Mesothelial cell of epicardium (in vitro differentiated cells): ENCODE data around the gene COL23A1. TPM values are rescaled to one million over a fixed set of nuclear protein-coding genes. Genes with fewer than 3 reads are reported as not detected.

Experiments
- DNase-seq, 2 experiments: peaks; one replicate each; pipeline ENCODE4 v3.0.0; 2021; ENCODE audit warnings: low spot score in 2 of 2; ENCODE audit not compliant: unreplicated experiment in 2 of 2
- H3K27ac Mint-ChIP-seq: 2 replicates; pipeline ENCODE4 v1.8.0; 2021; ENCODE audit warnings: mixed read lengths
- H3K27me3 Mint-ChIP-seq: 2 replicates; pipeline ENCODE4 v1.8.0; 2021; ENCODE audit warnings: low read depth, mixed read lengths
- H3K36me3 Mint-ChIP-seq: 2 replicates; pipeline ENCODE4 v1.8.0; 2021; ENCODE audit warnings: mixed read lengths
- H3K4me1 Mint-ChIP-seq: 2 replicates; pipeline ENCODE4 v1.8.0; 2021; ENCODE audit warnings: mixed read lengths
- H3K4me3 Mint-ChIP-seq: 2 replicates; pipeline ENCODE4 v1.8.0; 2021; ENCODE audit warnings: mild to moderate bottlenecking, moderate library complexity, mixed read lengths
- H3K9me3 Mint-ChIP-seq: 2 replicates; pipeline ENCODE4 v1.8.0; 2021; ENCODE audit warnings: mixed read lengths
- CTCF ChIP-seq: fragments of 200-600 bp; sonication (generic); IDR thresholded peaks from one replicate; pipeline ENCODE4 v1.5.0; 2021; ENCODE audit warnings: antibody characterized with exemption; ENCODE audit not compliant: unreplicated experiment
- total RNA-seq: library from RNA; stranded (reverse); gene quantifications from 3 replicates; pipeline ENCODE4 v1.2.1, GENCODE V29; 2021

The COL23A1 gene
- total RNA-seq, 1 donor from 2014 or later: 13.6 TPM

- no peaks in the 10 kb centered on the region for H3K36me3 Mint-ChIP-seq
- no peak overlapping the region for H3K4me3 Mint-ChIP-seq
- TF ChIP-seq CTCF: no peak
- H3K4me1 Mint-ChIP-seq: peaks cover 45% of the 10 kb centered on the region
- H3K9me3 Mint-ChIP-seq: no peaks in the 10 kb centered on the region
- H3K27ac Mint-ChIP-seq: no peak overlapping the region
- no peak for DNase-seq
- peaks cover 3% of the 10 kb centered on the region for H3K27me3 Mint-ChIP-seq
Observed at GRCh38 chr5:178386336-178386931, 203.8 kb downstream of the COL23A1 start.

GRCh38 chr5:178385496-178385890 is 204.7 kb downstream of the COL23A1 start:
- peaks cover 45% of the 10 kb centered on the region for H3K4me1 Mint-ChIP-seq
- no peak for DNase-seq
- no peak overlapping the region for H3K4me3 Mint-ChIP-seq
- H3K9me3 Mint-ChIP-seq: no peaks in the 10 kb centered on the region
- peak overlapping the region; percentile 47 for H3K27ac Mint-ChIP-seq
- H3K27me3 Mint-ChIP-seq: peaks cover 3% of the 10 kb centered on the region
- no peak for TF ChIP-seq CTCF
- no peaks in the 10 kb centered on the region for H3K36me3 Mint-ChIP-seq

- no peak for TF ChIP-seq CTCF
- peaks cover under 1% of the 10 kb centered on the region for H3K27me3 Mint-ChIP-seq
- no peaks in the 10 kb centered on the region for H3K9me3 Mint-ChIP-seq
- DNase-seq: no peak
- H3K4me1 Mint-ChIP-seq: peaks cover 45% of the 10 kb centered on the region
- H3K27ac Mint-ChIP-seq: no peak overlapping the region
- no peak overlapping the region for H3K4me3 Mint-ChIP-seq
- H3K36me3 Mint-ChIP-seq: no peaks in the 10 kb centered on the region
Observed at GRCh38 chr5:178384816-178385495, 205.2 kb downstream of the COL23A1 start.

- no peaks in the 10 kb centered on the region for H3K27me3 Mint-ChIP-seq
- no peaks in the 10 kb centered on the region for H3K9me3 Mint-ChIP-seq
- DNase-seq: peak in 1 of 2 experiments; percentile 58
- no peaks in the 10 kb centered on the region for H3K36me3 Mint-ChIP-seq
- no peak for TF ChIP-seq CTCF
- no peak overlapping the region for H3K4me3 Mint-ChIP-seq
- H3K27ac Mint-ChIP-seq: no peak overlapping the region
- H3K4me1 Mint-ChIP-seq: peaks cover 47% of the 10 kb centered on the region
Observed at GRCh38 chr5:178383919-178384815, 206.0 kb downstream of the COL23A1 start.

GRCh38 chr5:178383301-178383918 is 206.8 kb downstream of the COL23A1 start:
- H3K27me3 Mint-ChIP-seq: no peaks in the 10 kb centered on the region
- no peak overlapping the region for H3K4me3 Mint-ChIP-seq
- H3K9me3 Mint-ChIP-seq: no peaks in the 10 kb centered on the region
- H3K36me3 Mint-ChIP-seq: no peaks in the 10 kb centered on the region
- DNase-seq: no peak
- peaks cover 55% of the 10 kb centered on the region for H3K4me1 Mint-ChIP-seq
- H3K27ac Mint-ChIP-seq: no peak overlapping the region
- TF ChIP-seq CTCF: no peak
